Measurements from ENCODE around the gene SOX5.

Gene SOX5

DNA sequence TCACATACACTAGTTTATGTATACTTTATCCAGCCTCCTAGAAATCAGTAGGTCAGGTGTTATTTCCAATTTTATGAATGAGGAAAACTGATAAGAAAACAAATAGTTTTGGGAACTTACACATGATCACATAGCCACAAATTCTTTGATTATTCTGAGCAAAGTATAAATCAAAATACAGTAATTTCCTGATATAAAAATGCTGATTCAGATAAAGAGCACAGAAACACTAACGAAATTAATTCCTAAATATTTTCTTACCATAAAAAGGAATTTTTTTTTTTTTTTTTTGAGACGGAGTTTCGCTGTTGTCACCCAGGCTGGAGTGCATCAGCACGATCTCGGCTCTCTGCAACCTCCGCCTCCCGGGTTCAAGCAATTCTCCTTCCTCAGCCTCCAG is 275.4 kb downstream of the SOX5 start:
- no peak for DNase-seq

GRCh38 chr12:23671881-23672280 is 277.6 kb downstream of the SOX5 start:
- no peak for DNase-seq

DNA sequence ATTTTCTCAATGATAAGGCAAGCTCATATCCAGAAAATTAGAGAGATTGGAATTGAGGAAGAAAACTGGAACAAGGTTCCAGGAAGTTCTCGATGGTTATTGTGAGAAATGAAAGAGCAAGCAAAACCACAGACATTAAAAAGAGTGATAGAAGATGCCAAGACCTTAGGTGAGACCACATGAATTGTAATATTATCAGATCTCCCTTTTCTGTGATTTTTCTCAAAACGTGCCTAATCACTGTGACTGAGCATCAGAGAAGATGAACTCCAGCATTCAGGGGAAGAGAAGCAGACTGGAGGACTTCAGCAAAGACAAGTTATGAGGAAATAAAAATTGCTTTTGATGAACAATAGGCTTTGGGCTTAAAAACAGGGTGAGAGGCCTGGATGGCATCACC is 278.8 kb downstream of the SOX5 start:
- DNase-seq = no peak

- no peak for DNase-seq
Measured at GRCh38 chr12:23669691-23670090, 279.8 kb downstream of the SOX5 start.

DNA sequence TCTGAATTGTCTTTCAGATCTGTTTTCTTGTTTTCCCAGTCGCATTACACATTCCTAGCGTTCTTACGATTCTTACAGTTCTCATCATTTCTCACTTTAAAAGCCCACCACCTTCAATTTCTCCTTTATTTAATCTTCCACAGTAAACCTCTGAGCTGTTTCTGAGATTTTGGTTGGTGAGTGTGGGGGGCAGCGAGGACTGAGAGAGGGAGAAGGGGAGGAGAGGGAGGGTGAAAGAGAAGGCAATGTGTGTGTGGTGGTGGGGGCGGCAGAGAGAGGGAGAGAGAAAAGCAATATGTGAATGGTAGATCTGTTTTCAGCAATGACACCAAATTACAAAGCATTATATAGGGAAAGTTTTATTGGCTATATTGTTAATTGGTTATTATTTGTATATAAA is 282.6 kb downstream of the SOX5 start:
- DNase-seq = no peak

DNA sequence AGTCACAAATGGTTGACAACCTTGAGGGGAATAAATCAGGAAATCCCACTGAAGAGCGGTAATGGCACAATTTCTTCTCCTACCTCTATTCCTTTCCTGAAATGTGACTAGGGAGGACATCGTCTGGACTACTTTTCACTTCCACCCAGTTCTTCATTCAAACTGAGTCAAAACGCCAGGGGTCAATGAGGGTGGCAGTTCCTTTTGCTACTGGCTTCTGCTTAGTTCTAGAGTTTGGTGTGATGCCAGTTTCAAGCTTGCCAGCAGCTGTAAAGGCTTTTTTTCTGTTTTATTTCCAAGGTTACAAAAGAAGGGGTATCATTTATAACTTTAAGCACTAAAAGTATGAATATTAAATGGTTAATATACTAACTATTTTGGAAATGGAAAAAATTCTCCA is 286.5 kb downstream of the SOX5 start:
- DNase-seq = no peak

DNA sequence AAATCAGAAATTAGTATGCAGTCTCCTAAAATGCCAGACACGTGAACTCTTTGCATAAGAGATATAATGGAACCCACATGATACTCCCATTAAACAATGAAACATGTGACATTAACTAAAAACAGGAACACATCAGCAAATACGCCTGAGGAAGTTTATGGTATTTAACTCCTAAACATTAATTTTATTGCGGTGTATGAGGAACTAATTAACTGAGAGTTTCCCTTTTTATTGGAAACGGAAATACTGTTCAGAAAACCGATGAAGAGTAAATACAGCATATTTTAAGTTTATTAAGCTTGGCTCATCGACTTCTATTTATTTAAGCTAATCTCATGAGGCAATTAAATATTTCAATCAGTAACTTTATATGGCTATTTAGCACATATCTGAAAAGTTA is 290.3 kb downstream of the SOX5 start:
- no peak for DNase-seq

DNA sequence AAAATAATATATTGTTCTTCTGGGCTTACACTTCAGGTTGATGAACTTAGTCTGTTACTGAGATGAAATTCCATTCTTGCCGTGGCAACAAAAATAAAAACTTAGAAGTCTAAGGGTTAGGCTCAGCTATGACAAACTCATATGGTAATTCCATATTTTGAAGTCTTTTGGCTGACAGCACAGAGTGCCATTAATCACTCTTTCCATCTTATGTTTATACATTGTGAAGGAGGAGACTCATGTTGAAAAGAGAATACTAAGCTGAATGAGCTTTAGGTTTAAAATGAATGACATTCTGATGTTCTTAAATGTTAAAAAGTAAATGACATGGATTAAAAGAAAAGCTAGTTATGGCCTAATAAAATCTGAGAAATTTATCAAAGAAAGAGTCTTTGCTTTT is 291.9 kb downstream of the SOX5 start:
- no peak for DNase-seq

DNA sequence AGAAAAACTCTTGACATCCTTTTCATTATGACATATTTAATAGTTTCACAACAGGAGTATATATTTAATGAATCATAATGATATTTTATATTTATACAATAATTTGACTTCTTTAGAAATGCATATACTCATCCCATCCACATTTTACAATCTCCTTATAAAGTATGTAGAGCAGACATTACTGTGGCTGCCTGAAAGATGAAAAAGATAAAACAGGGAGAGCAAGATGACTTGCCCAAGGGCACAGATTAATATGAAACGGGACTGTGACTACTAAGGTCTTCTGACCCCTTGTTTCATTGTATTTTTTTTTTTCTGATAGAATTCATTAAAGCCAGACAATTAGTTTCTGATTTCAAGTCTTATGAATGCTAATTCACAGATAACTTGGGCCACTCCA is 293.6 kb downstream of the SOX5 start:
- DNase-seq = no peak

DNA sequence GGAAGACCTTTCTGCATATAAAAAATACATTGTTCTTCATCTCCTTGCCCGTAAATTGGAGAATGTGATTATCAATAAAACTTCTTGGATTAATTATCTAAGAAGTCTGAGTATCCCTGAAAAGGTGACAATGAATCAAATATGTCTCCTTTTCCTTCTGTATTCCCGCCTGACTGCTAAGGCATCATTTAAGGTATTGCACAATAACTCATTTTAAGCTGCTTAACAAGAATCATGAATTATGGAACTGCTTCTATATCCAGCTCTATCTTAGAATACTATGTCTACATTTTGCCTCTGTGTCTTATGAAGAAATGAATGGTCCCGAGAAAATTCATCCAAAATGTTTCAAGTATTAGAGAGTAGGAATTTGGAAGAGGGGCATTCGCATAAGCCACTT is 294.4 kb downstream of the SOX5 start:
- no peak for DNase-seq

- DNase-seq = no peak
Measured at GRCh38 chr12:23648546-23648945, 300.9 kb downstream of the SOX5 start.

DNA sequence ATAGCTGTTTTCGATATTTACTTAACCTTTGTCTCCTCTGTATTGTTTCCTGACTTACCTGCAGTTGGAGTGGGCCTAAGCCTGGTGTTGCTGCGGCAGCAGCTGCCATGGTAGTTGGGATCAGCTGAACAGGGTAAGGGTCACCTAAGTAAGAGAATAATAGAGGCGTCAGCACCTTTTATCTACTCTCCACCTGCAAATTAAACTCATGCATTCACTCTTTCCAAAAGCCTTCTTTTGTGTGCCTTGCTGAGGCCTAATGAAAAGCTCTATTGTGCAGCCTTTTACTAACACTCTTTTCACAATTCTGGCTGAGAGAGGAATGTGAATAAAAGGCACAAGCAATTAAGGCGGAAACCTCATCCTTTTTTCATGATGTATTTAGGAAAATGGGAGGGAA is 308.7 kb downstream of the SOX5 start:
- DNase-seq = no peak

- DNase-seq = no peak
Measured at GRCh38 chr12:23634344-23634743, 315.1 kb downstream of the SOX5 start.

DNA sequence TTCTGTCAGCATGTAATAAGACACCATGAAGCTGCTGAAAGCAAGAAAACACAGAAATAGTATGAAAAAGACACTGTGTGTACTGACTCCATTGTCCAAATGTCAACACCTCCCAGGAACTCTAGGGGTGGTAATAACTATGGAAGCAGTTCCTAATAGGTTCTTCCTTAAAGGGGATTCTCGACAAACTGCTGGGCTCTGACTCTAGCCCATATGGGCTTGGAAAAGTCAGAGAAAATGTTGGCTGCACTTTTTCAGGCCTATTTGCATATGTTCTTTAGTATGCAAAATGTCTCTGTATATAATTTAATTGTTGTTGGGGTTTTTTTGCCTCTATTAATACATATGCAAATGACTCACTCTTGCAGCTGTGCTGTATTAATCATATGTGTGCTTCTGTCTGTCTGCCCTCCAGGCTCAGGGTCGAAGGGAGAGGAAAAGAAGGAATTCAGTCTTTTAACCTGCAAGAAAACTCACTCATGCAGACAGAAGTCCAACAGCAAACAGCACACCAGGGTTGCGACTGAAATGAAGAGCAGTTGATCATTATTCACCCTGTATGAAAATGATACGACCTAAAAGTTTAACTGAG is 317.6 kb downstream of the SOX5 start:
- DNase-seq = no peak

GRCh38 chr12:23630524-23630923 is 318.9 kb downstream of the SOX5 start:
- no peak for DNase-seq

DNA sequence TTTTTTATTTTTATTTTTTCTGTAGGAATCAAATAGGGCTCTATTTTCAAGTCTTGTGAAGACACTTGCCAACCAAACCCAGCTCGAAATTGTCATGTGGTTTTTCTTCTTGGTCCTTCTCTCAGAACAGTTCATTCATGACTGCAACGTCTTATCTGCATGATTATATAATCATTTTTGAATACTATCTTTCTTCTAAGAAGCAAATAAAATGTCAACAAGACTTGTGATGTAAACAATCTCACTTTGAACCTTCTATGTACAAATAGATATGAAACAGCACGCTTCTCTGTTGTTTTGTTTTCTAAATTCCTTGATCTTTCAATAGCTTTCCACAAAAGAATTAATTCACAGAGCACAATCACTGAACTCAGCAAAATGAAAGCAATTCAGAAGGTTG is 320.7 kb downstream of the SOX5 start:
- DNase-seq = no peak

- no peak for DNase-seq
Measured at GRCh38 chr12:23626791-23627190, 322.7 kb downstream of the SOX5 start.

GRCh38 chr12:23621900-23622299 is 327.6 kb downstream of the SOX5 start:
- DNase-seq = no peak

GRCh38 chr12:23618718-23619117 is 330.8 kb downstream of the SOX5 start:
- no peak for DNase-seq

DNA sequence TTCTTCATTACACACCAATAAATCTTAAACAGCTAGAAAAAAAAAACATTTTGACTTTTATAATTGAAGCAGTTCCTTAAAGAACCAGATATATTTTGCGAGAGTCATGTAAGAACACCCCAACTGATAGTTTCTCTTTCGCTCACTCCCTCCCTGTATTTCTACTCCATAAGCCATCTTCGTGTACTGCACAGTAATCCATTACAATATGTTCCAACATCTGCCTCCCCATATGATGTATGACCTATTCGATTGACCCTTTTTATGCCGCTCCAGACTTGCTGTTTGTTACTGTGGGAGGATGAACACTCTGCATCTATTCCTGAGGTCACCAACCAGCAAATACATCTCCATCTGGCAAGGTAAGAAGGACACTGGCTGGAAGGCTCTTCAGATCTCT is 331.7 kb downstream of the SOX5 start:
- no peak for DNase-seq

- DNase-seq = no peak
Measured at GRCh38 chr12:23614280-23614679, 335.2 kb downstream of the SOX5 start.

DNA sequence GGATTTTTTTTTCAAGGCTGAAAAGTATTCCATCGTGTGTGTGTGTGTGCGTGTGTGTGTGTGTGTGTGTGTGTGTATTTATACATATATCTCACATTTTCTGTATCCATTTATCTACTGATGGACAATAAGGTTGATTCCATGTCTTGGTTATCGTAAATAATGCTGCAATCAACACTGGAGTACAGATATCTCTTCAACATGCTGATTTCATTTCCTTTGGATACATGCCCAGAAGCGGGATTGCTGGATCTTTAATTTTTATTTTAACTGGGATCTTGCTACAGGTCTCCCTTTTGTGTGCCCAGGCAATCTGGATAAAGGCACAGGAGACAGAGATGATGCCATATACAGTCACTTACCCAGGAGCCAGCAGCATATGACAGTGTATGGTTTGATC is 338.1 kb downstream of the SOX5 start:
- DNase-seq = no peak

DNA sequence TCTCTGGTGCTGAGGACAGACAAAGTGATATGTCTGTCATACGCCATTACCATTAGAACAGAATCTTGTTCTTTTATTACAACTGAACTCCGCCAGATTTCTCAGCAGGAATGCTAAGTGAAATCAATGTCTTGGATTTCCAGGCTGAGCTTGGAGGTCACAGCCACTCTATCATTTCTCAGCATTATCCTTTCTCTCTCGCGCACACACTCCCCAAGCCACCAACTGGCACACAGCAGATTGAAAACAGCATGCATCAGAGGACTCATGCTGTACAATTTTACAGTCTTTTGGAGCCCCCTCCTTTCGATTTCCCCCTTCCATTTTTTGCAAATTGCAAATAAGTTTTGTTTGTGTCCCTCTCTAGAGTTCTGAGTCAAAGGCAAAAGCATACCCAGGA is 348.6 kb downstream of the SOX5 start:
- no peak for DNase-seq

GRCh38 chr12:23596568-23596967 is 352.9 kb downstream of the SOX5 start:
- DNase-seq = no peak

GRCh38 chr12:23587833-23588559 is 361.5 kb downstream of the SOX5 start:
- DNase-seq = no peak
